Embryonic facial prominence (tissue), 1 donor: ENCODE results near the gene NLRX1.
"Not testable (repeated sequence)": the region's sequence is repeated elsewhere in the genome, so short reads cannot be mapped to it uniquely, and the experiment has no call there.

Experiments
- DNase-seq: peaks from one replicate; pipeline ENCODE4 v3.0.0-alpha.2; 2016; ENCODE audit errors: extremely low spot score

NLRX1 gene

GRCh38 chr11:119168471-119169281, at the start of gene NLRX1:
TSS of gene NLRX1 (plus strand) at chr11:119168725. CDS start at chr11:119171404, 2,679 bp downstream.
- DNase-seq: peak; percentile 66

GRCh38 chr11:119118946-119119345, 49.6 kb upstream of the NLRX1 start:
- DNase-seq: no peak

GRCh38 chr11:119120639-119121007, 47.9 kb upstream of the NLRX1 start:
- DNase-seq: peak; percentile 42

- peak; percentile 97 for DNase-seq
Observed at GRCh38 chr11:119121008-119121810, 47.3 kb upstream of the NLRX1 start, which contains the start of gene HINFP. TSS of gene HINFP (plus strand) at chr11:119121580. CDS start at chr11:119126945, 5,365 bp downstream.

GRCh38 chr11:119121811-119122124, 46.8 kb upstream of the NLRX1 start:
- no peak for DNase-seq

GRCh38 chr11:119125821-119126220, 42.7 kb upstream of the NLRX1 start:
- no peak for DNase-seq

- no peak for DNase-seq
Observed at GRCh38 chr11:119126675-119127268, 41.8 kb upstream of the NLRX1 start.

DNA sequence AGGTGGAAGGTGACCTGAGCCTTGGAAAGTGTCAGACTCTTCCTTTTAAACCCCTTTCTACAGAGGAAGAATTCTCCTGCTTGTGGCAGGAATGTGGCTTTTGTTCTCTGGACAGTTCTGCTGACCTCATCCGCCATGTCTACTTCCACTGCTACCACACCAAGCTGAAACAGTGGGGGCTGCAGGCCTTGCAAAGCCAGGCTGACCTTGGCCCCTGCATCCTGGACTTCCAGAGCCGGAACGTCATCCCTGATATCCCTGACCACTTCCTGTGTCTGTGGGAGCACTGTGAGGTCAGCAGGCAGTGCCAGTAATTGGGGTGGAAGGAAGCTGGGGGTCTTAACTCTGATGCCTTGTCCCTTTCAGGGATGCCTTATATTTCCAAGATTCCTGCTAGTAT, 37.9 kb upstream of the NLRX1 start:
- DNase-seq: no peak

GRCh38 chr11:119134389-119134978, 34.0 kb upstream of the NLRX1 start:
- DNase-seq: no peak

GRCh38 chr11:119139276-119139675, 29.2 kb upstream of the NLRX1 start:
- not testable (repeated sequence) for DNase-seq

DNA sequence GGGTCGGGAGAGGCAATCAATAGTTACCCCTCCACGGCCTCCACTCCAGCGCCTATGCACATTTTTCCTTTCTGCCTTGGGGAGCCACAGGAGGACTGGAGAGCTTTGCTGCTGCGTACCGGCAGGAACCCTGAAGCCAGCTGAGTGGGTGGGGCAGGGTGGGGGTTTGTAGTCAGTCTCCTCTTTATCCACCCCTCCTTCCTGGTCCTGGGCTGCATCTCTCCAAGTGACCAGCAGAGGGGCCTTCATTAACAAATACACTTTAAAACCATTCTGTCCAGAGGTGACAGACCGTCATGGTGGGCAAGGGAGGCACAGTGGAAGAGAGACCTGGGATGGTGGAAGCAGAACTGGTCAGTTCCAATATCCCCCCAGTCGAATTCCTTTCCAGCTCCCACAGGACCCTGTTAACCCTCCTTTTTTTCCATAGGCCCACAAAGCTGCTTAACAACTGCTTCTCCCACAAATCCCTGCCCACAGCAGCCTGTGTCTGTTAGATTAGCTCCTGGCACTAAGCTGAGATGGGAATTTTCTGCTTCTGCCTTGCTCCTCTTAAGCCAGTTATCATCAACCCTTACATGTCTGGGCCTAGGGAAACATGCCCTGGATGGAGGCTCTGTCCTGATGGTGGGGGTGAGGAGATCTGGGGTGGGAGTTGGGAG, 23.6 kb upstream of the NLRX1 start:
- DNase-seq: no peak

DNA sequence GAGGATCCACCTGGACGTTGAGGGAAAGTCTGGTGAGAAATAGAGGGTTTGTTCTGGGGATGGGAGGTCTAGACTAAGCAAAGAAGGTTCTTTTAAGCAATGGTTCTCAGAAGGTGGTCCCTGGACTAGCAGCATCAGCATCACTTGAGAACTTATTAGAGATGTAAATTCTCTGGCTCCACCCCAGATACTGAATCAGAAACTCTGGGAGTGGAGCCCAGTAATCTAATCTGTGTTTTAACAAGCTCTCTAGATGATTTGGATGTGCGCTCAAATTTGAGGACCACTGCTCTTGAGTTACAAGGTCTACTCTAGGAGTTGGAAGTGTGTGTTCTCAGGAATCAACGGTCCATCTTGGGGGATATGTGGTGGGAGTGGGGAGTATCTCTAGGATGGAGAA, 23.0 kb upstream of the NLRX1 start:
- no peak for DNase-seq

DNA sequence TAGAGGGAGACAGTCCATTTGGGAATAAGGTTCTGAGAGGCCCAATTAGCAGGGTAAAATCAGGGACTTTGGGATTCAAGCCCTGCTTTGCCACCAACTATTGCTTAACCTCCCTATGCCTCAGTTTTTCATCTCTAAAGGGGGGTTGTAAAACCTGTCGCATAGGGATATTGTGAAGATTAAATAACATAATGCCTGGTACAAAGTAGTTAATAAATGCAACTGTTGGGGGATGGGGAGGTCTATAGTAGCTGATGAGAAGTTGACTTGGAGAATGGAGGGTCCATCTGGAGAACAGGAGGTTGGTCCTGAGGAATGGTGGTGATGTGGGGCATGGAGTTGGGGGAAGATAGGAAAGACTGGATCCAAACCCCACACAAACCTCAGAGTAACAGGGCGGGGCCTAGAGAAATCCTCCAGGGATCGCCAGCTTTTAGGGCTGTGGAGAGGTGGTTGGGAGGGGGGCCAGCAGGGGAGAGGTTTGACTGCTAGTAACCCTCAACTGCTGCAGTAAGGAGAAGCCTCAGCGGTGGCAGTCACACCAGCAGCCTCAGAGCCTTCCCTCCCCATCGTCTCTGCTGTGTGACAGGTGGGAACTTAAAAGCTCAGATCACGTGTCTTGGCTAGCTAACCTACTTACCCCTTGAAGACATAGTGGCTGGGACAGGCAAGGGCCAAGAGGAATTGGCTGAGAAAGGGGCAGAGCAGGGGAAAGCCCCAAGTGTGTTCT, 20.8 kb upstream of the NLRX1 start:
- DNase-seq: no peak

DNA sequence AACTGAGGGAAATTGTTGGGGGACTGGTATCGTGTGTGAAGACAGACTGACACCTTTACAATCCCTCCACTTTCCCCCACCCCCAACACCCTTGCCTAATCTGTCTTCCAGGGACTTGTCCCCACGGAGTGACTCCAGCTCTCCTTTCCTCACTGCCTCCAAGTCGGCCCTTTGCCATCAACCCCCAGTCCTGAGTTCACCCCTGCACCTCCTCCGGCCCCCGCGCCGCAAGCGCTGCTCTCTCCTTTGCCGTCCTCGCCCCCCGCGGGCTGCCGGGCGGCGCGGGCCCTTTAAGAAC, 19.9 kb upstream of the NLRX1 start:
- DNase-seq: no peak

DNA sequence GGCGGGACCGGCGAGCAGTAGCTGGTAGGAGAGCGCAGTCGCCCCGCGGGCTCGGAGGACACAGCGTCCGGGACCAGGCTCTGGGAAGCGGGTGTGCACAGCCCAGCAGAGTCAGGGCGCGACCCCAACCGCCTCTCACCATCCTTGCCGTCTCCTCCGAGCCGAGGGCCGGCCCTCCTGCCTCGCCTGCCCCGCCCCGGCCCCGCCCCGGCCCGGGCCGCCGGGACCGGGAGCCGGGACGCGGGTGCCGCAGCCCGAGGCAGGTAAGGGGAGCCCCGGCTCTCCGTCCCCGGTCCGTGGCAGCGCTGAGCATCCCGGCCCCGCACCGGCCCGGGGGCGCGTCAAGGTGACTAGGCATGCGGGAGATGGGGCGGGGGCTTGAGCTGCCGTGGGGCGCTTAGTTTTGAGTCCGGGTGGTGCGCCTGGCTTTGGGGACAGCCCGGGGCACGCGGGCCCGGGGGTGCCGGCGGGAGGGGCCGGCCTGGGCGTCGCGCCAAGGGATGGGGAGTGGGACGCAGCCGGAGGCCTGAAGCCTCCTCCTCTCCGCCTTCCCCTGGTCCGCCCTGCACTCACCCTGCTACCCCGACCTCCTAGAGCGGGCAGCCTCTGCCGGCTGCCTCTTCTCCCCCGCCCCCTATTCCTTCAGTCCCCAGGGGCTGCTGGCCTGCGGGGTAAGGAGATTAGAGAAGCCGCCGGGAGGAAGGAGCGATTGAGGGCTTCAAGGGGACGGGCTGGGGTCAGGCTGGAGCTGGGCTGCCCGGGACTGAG, 19.3 kb upstream of the NLRX1 start, which contains the start of gene ABCG4:
TSS of gene ABCG4 (plus strand) at position 35 of the 768 bp plus-strand sequence. CDS start 914 bp downstream, outside the sequence.
- no peak for DNase-seq

GRCh38 chr11:119149786-119150275, 18.7 kb upstream of the NLRX1 start:
- DNase-seq: no peak

DNA sequence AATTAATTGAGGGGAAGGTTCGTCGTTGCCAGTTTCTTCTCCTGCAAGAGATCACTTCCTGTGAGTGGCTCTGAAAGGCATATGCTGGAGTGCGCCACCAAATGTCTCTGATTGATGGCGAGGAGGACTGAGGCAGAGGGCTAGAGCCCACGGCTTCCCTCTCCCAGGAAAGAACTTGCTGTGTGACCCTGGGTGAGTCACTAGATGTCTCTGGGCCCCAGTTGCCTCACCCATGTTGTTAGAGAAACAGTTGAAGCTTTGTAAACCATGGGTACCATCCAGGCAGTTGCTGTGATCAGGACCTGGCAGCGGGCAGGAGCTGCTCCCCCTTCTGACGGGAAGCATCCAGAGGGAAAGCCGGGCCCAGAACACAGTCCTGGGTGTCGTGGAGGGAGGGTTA, 16.5 kb upstream of the NLRX1 start:
- DNase-seq: no peak

- DNase-seq: no peak
Observed at GRCh38 chr11:119152604-119153003, 15.9 kb upstream of the NLRX1 start.

DNA sequence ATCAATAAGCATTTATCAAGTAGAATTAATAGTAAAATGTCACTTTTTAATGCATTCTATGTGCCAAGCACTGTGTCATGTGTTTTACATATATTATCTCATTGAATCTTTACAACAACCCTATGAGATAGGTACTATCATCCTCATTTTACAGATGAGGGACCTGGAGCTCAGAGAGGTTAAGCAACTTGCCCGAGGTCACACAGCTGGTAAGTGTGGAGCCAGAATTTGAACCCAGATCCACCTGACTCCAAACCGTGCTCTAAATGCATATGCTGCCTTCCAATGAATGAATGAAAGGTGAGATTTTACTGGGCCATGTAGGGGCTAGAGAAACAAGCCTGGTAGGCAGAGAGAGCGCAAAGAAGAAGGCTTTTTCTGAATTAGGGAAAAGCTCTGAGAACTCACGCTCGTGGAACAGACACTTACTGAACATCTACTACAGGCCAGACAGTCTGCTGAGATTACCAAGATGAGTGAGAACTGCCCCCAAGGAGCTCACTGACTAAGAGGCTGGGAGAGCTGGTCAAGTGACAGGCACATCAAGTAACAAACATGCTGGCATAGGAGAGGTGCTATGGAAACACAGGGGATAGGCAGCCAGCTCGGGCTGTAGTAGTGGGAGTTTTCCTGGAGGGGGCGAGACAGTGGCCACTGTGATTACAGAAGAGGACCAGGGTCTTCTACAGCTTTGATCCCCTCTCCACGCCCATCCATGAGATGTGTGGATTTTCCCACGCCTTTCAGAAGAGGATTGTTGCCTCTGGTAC, 15.3 kb upstream of the NLRX1 start:
- no peak for DNase-seq
